Gastroesophageal sphincter (tissue), 3 donors: ENCODE measurements around the gene KIF20A.

Source experiments
- CTCF ChIP-seq, 4 experiments: fragments of 200-600 bp in 2 of 4; fragments of 450-650 bp in 2 of 4; sonication (generic) in 1 of 4; IDR thresholded peaks; one replicate each; pipeline ENCODE4 v1.5.1; 2017 to 2019; ENCODE audit warnings: antibody characterized with exemption in 4 of 4, mild to moderate bottlenecking in 2 of 4, moderate library complexity in 2 of 4
- POLR2A ChIP-seq, 2 donors: fragments of 450-650 bp; IDR thresholded peaks; one replicate each; pipeline ENCODE4 v1.6.1; 2017; ENCODE audit warnings: antibody characterized with exemption in 2 of 2, mild to moderate bottlenecking in 2 of 2, moderate library complexity in 1 of 2
- POLR2AphosphoS5 ChIP-seq: sonication (generic); formaldehyde crosslinking; IDR thresholded peaks from one replicate; pipeline ENCODE4 v1.6.1; 2017; ENCODE audit warnings: antibody characterized with exemption

GRCh38 chr5:138229387-138229786, 50.5 kb downstream of the KIF20A start:
- TF ChIP-seq CTCF (IDR thresholded peaks at IDR 0.05) (no peak), POLR2A (IDR thresholded peaks at IDR 0.05) (no peak), POLR2AphosphoS5 (no peak)
